ENCODE data around the gene WWOX. TPM values are rescaled to one million over a fixed set of nuclear protein-coding genes. Genes with fewer than 3 reads are reported as not detected.

WWOX gene
- total RNA-seq, 1 donor from 2014 or later = 28.2 TPM

- H3K27ac Mint-ChIP-seq (ENCODE audit: unreplicated experiment) = no peak overlapping the region
- no peak overlapping the region for H3K4me3 Mint-ChIP-seq (ENCODE audit: unreplicated experiment)
- TF ChIP-seq CTCF (IDR thresholded peaks at IDR 0.05) = no peak
- H3K9me3 Mint-ChIP-seq (ENCODE audit: unreplicated experiment) = peaks cover 7% of the 10 kb centered on the region
- peaks cover 30% of the 10 kb centered on the region for H3K4me1 Mint-ChIP-seq (ENCODE audit: unreplicated experiment)
- H3K27me3 Mint-ChIP-seq (ENCODE audit: unreplicated experiment) = no peaks in the 10 kb centered on the region
- no peaks in the 10 kb centered on the region for H3K36me3 Mint-ChIP-seq (ENCODE audit: unreplicated experiment)
- no peak for DNase-seq (ENCODE audit: extremely low spot score, unreplicated experiment)
Observed at GRCh38 chr16:78500659-78501270, 401.3 kb downstream of the WWOX start.

- DNase-seq (ENCODE audit: extremely low spot score, unreplicated experiment) = no peak
- no peaks in the 10 kb centered on the region for H3K27me3 Mint-ChIP-seq (ENCODE audit: unreplicated experiment)
- peaks cover 7% of the 10 kb centered on the region for H3K9me3 Mint-ChIP-seq (ENCODE audit: unreplicated experiment)
- TF ChIP-seq CTCF (IDR thresholded peaks at IDR 0.05) = no peak
- H3K4me3 Mint-ChIP-seq (ENCODE audit: unreplicated experiment) = no peak overlapping the region
- H3K27ac Mint-ChIP-seq (ENCODE audit: unreplicated experiment) = no peak overlapping the region
- peaks cover 30% of the 10 kb centered on the region for H3K4me1 Mint-ChIP-seq (ENCODE audit: unreplicated experiment)
- H3K36me3 Mint-ChIP-seq (ENCODE audit: unreplicated experiment) = no peaks in the 10 kb centered on the region
Observed at GRCh38 chr16:78501744-78502143, 402.3 kb downstream of the WWOX start.

GRCh38 chr16:78502812-78503350 lies 403.4 kb downstream of the WWOX start:
- Mint-ChIP-seq H3K27me3 (ENCODE audit: unreplicated experiment) (no peaks in the 10 kb centered on the region), H3K4me1 (ENCODE audit: unreplicated experiment) (peaks cover 30% of the 10 kb centered on the region), H3K36me3 (ENCODE audit: unreplicated experiment) (no peaks in the 10 kb centered on the region), H3K9me3 (ENCODE audit: unreplicated experiment) (no peaks in the 10 kb centered on the region), H3K4me3 (ENCODE audit: unreplicated experiment) (no peak overlapping the region), H3K27ac (ENCODE audit: unreplicated experiment) (no peak overlapping the region)
- no peak for TF ChIP-seq CTCF (IDR thresholded peaks at IDR 0.05)
- DNase-seq (ENCODE audit: extremely low spot score, unreplicated experiment) = no peak

GRCh38 chr16:78503602-78504001 lies 404.1 kb downstream of the WWOX start:
- Mint-ChIP-seq H3K4me3 (ENCODE audit: unreplicated experiment) (no peak overlapping the region), H3K27me3 (ENCODE audit: unreplicated experiment) (no peaks in the 10 kb centered on the region), H3K4me1 (ENCODE audit: unreplicated experiment) (peaks cover 30% of the 10 kb centered on the region), H3K9me3 (ENCODE audit: unreplicated experiment) (no peaks in the 10 kb centered on the region), H3K36me3 (ENCODE audit: unreplicated experiment) (no peaks in the 10 kb centered on the region), H3K27ac (ENCODE audit: unreplicated experiment) (no peak overlapping the region)
- DNase-seq (ENCODE audit: extremely low spot score, unreplicated experiment) = no peak
- TF ChIP-seq CTCF (IDR thresholded peaks at IDR 0.05) = peak; percentile 81

- H3K9me3 Mint-ChIP-seq (ENCODE audit: unreplicated experiment) = no peaks in the 10 kb centered on the region
- no peak overlapping the region for H3K4me3 Mint-ChIP-seq (ENCODE audit: unreplicated experiment)
- peaks cover 30% of the 10 kb centered on the region for H3K4me1 Mint-ChIP-seq (ENCODE audit: unreplicated experiment)
- H3K27me3 Mint-ChIP-seq (ENCODE audit: unreplicated experiment) = no peaks in the 10 kb centered on the region
- no peak overlapping the region for H3K27ac Mint-ChIP-seq (ENCODE audit: unreplicated experiment)
- no peaks in the 10 kb centered on the region for H3K36me3 Mint-ChIP-seq (ENCODE audit: unreplicated experiment)
- DNase-seq (ENCODE audit: extremely low spot score, unreplicated experiment) = no peak
- TF ChIP-seq CTCF (IDR thresholded peaks at IDR 0.05) = no peak
Observed at GRCh38 chr16:78504401-78504851, 405.0 kb downstream of the WWOX start.
